Neural cell (in vitro differentiated cells): Measurements from ENCODE around the gene POLE3. TPM values are rescaled to one million over a fixed set of nuclear protein-coding genes. Genes with fewer than 3 reads are reported as not detected.

Experiments used
- H2AFZ ChIP-seq: fragments of 200-600, 300-800 bp; sonication (generic), shearing (Covaris generic); 2 replicates; pipeline ENCODE4 v1.6.0; 2014; ENCODE audit warnings: low read depth, mild to moderate bottlenecking, antibody characterized with exemption, low read length, moderate library complexity
- H3F3A ChIP-seq: fragments of 200-600 bp; shearing (Covaris generic); 2 replicates; pipeline ENCODE4 v1.6.1; 2016; ENCODE audit warnings: mild to moderate bottlenecking, moderate library complexity, mixed read lengths, antibody characterized with exemption, low read length; ENCODE audit not compliant: insufficient read depth, poor library complexity, severe bottlenecking
- H3K27ac ChIP-seq: fragments of 200-600, 300-800 bp; sonication (generic), shearing (Covaris generic); 2 replicates; pipeline ENCODE4 v1.5.1; 2014; ENCODE audit warnings: mild to moderate bottlenecking, low read length, moderate library complexity
- H3K27me3 ChIP-seq: fragments of 300-800, 200-600 bp; sonication (generic), shearing (Covaris generic); 2 replicates; pipeline ENCODE4 v1.6.0; 2014; ENCODE audit warnings: mild to moderate bottlenecking, low read depth, low read length, moderate library complexity; ENCODE audit not compliant: insufficient read depth
- H3K36me3 ChIP-seq: fragments of 300-800, 200-600 bp; sonication (generic), shearing (Covaris generic); 2 replicates; pipeline ENCODE4 v1.5.1; 2014; ENCODE audit warnings: mild to moderate bottlenecking, antibody characterized with exemption, low read length, moderate library complexity; ENCODE audit not compliant: insufficient read depth
- H3K4me2 ChIP-seq: fragments of 300-800, 200-600 bp; sonication (generic), shearing (Covaris generic); 2 replicates; pipeline ENCODE4 v1.6.0; 2014; ENCODE audit warnings: mild to moderate bottlenecking, low read length
- H3K4me3 ChIP-seq: fragments of 300-800, 200-600 bp; sonication (generic), shearing (Covaris generic); 2 replicates; pipeline ENCODE4 v1.5.1; 2014; ENCODE audit warnings: mild to moderate bottlenecking, low read length, moderate library complexity
- H3K79me2 ChIP-seq: fragments of 200-600 bp; shearing (Covaris generic); replicated peaks from 2 replicates; pipeline ENCODE4 v1.6.0; 2014; ENCODE audit warnings: mild to moderate bottlenecking, low read length, moderate library complexity; ENCODE audit not compliant: insufficient read depth
- H3K9ac ChIP-seq: fragments of 300-800, 200-600 bp; sonication (generic), shearing (Covaris generic); 2 replicates; pipeline ENCODE4 v1.6.1; 2016; ENCODE audit warnings: mild to moderate bottlenecking, low read length, mixed read lengths
- H3K9me2 ChIP-seq: fragments of 200-600 bp; shearing (Covaris generic); 2 replicates; pipeline ENCODE4 v1.6.1; 2016; ENCODE audit warnings: mild to moderate bottlenecking, low read length, mixed read lengths; ENCODE audit not compliant: insufficient read depth
- H3K9me3 ChIP-seq: fragments of 200-600, 300-800 bp; sonication (generic), shearing (Covaris generic); 2 replicates; pipeline ENCODE4 v1.6.1; 2016; ENCODE audit warnings: mild to moderate bottlenecking, mixed run types, low read length, moderate library complexity, mixed read lengths
- H4K20me1 ChIP-seq: fragments of 200-600 bp; shearing (Covaris generic); 2 replicates; pipeline ENCODE4 v1.6.1; 2016; ENCODE audit warnings: mild to moderate bottlenecking, mixed run types; ENCODE audit not compliant: insufficient read depth
- EP300 ChIP-seq: fragments of 450-650 bp; conservative IDR thresholded peaks from 2 replicates; pipeline ENCODE4 v1.6.1; 2014; ENCODE audit warnings: antibody characterized with exemption, mild to moderate bottlenecking, moderate library complexity; ENCODE audit not compliant: poor library complexity, severe bottlenecking
- EZH2 ChIP-seq: fragments of 200-600, 300-800 bp; shearing (Covaris generic), sonication (generic); IDR thresholded peaks from 2 replicates; pipeline ENCODE4 v1.6.1; 2014; ENCODE audit warnings: antibody characterized with exemption, low read length, borderline replicate concordance, mild to moderate bottlenecking; ENCODE audit not compliant: insufficient read depth, poor library complexity, severe bottlenecking
- MXI1 ChIP-seq: fragments of 450-650 bp; conservative IDR thresholded peaks from 2 replicates; pipeline ENCODE4 v1.6.1; 2014; ENCODE audit warnings: antibody characterized with exemption, mild to moderate bottlenecking; ENCODE audit not compliant: poor library complexity, severe bottlenecking
- POLR2AphosphoS5 ChIP-seq: IDR thresholded peaks from 2 replicates; pipeline ENCODE4 v1.6.1; 2012
- RAD21 ChIP-seq: fragments of 450-650 bp; conservative IDR thresholded peaks from 2 replicates; pipeline ENCODE4 v1.6.1; 2014; ENCODE audit warnings: antibody characterized with exemption, mild to moderate bottlenecking, moderate library complexity
- SMC3 ChIP-seq: fragments of 450-650 bp; conservative IDR thresholded peaks from 2 replicates; pipeline ENCODE4 v1.6.1; 2014; ENCODE audit warnings: antibody characterized with exemption, mild to moderate bottlenecking, moderate library complexity; ENCODE audit not compliant: poor library complexity
- TAF1 ChIP-seq: IDR thresholded peaks from 2 replicates; pipeline ENCODE4 v1.6.1; 2012; ENCODE audit warnings: low read depth
- polyA plus RNA-seq: library from polyadenylated mRNA; depleted of rRNA; stranded (reverse); fragments of >200 nt; gene quantifications from 2 replicates; pipeline ENCODE4 v1.2.3, GENCODE V29; 2014
- TF ChIP-seq, protein P1 (sequence below): IDR thresholded peaks from 2 replicates; pipeline ENCODE4 v1.6.1; 2012; ENCODE audit warnings: borderline replicate concordance
- TF ChIP-seq, protein P2 (sequence below): fragments of 450-650 bp; IDR thresholded peaks from 2 replicates; pipeline ENCODE4 v1.5.1; 2014; ENCODE audit warnings: antibody characterized with exemption, mild to moderate bottlenecking, moderate library complexity; ENCODE audit not compliant: poor library complexity, severe bottlenecking

Gene POLE3
- polyA plus RNA-seq, 1 donor from 2014 or later = 99.8 TPM

- Histone ChIP-seq H3K79me2 (no peaks in the 10 kb centered on the region), H3K27me3 (no peaks in the 10 kb centered on the region)
These were observed 45.5 kb downstream of the POLE3 start for GRCh38 chr9:113364951-113365350.

GRCh38 chr9:113363336-113363735, 47.1 kb downstream of the POLE3 start:
- H3F3A ChIP-seq = no peaks in the 10 kb centered on the region
- TF ChIP-seq TAF1 (no peak), SMC3 (no peak), EZH2 (no peak), POLR2AphosphoS5 (no peak), MXI1 (no peak), EP300 (no peak), RAD21 (no peak)
- TF ChIP-seq, protein P1, sequence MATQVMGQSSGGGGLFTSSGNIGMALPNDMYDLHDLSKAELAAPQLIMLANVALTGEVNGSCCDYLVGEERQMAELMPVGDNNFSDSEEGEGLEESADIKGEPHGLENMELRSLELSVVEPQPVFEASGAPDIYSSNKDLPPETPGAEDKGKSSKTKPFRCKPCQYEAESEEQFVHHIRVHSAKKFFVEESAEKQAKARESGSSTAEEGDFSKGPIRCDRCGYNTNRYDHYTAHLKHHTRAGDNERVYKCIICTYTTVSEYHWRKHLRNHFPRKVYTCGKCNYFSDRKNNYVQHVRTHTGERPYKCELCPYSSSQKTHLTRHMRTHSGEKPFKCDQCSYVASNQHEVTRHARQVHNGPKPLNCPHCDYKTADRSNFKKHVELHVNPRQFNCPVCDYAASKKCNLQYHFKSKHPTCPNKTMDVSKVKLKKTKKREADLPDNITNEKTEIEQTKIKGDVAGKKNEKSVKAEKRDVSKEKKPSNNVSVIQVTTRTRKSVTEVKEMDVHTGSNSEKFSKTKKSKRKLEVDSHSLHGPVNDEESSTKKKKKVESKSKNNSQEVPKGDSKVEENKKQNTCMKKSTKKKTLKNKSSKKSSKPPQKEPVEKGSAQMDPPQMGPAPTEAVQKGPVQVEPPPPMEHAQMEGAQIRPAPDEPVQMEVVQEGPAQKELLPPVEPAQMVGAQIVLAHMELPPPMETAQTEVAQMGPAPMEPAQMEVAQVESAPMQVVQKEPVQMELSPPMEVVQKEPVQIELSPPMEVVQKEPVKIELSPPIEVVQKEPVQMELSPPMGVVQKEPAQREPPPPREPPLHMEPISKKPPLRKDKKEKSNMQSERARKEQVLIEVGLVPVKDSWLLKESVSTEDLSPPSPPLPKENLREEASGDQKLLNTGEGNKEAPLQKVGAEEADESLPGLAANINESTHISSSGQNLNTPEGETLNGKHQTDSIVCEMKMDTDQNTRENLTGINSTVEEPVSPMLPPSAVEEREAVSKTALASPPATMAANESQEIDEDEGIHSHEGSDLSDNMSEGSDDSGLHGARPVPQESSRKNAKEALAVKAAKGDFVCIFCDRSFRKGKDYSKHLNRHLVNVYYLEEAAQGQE = no peak
- TF ChIP-seq, protein P2, sequence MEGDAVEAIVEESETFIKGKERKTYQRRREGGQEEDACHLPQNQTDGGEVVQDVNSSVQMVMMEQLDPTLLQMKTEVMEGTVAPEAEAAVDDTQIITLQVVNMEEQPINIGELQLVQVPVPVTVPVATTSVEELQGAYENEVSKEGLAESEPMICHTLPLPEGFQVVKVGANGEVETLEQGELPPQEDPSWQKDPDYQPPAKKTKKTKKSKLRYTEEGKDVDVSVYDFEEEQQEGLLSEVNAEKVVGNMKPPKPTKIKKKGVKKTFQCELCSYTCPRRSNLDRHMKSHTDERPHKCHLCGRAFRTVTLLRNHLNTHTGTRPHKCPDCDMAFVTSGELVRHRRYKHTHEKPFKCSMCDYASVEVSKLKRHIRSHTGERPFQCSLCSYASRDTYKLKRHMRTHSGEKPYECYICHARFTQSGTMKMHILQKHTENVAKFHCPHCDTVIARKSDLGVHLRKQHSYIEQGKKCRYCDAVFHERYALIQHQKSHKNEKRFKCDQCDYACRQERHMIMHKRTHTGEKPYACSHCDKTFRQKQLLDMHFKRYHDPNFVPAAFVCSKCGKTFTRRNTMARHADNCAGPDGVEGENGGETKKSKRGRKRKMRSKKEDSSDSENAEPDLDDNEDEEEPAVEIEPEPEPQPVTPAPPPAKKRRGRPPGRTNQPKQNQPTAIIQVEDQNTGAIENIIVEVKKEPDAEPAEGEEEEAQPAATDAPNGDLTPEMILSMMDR = no peak
- H3K27me3 ChIP-seq = no peaks in the 10 kb centered on the region
- H3K9ac ChIP-seq = no peak overlapping the region
- no peak overlapping the region for H3K4me3 ChIP-seq
- no peaks in the 10 kb centered on the region for H3K9me2 ChIP-seq
- H3K4me2 ChIP-seq = no peak overlapping the region
- no peaks in the 10 kb centered on the region for H3K9me3 ChIP-seq
- H2AFZ ChIP-seq = no peak overlapping the region
- H3K36me3 ChIP-seq = no peaks in the 10 kb centered on the region
- no peaks in the 10 kb centered on the region for H3K79me2 ChIP-seq
- no peaks in the 10 kb centered on the region for H4K20me1 ChIP-seq
- no peak overlapping the region for H3K27ac ChIP-seq

More at GRCh38 chr9:113364951-113365350, 45.5 kb downstream of the POLE3 start:
- H3K9ac ChIP-seq = no peak overlapping the region
- H2AFZ ChIP-seq = no peak overlapping the region
- no peaks in the 10 kb centered on the region for H3K9me3 ChIP-seq
- H3K4me2 ChIP-seq = no peak overlapping the region
- H3K4me3 ChIP-seq = no peak overlapping the region
- H4K20me1 ChIP-seq = no peaks in the 10 kb centered on the region
- H3K9me2 ChIP-seq = no peaks in the 10 kb centered on the region
- TF ChIP-seq MXI1 (no peak), RAD21 (no peak), TAF1 (no peak), POLR2AphosphoS5 (no peak), SMC3 (no peak), EP300 (no peak), EZH2 (no peak)
- TF ChIP-seq, protein P2 = no peak
- TF ChIP-seq, protein P1 = no peak
- no peak overlapping the region for H3K27ac ChIP-seq
- no peaks in the 10 kb centered on the region for H3F3A ChIP-seq
- no peaks in the 10 kb centered on the region for H3K36me3 ChIP-seq
